ENCODE data around the gene SULT1C4.

- TF ChIP-seq, protein P1, sequence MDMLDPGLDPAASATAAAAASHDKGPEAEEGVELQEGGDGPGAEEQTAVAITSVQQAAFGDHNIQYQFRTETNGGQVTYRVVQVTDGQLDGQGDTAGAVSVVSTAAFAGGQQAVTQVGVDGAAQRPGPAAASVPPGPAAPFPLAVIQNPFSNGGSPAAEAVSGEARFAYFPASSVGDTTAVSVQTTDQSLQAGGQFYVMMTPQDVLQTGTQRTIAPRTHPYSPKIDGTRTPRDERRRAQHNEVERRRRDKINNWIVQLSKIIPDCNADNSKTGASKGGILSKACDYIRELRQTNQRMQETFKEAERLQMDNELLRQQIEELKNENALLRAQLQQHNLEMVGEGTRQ (IDR thresholded peaks at IDR 0.05; ENCODE audit: low read length): no peak
- TF ChIP-seq TAF1 (IDR thresholded peaks at IDR 0.05; ENCODE audit: low read depth, low read length) (no peak), TCF12 (IDR thresholded peaks at IDR 0.05; ENCODE audit: low read depth, low read length) (no peak), NANOG (IDR thresholded peaks at IDR 0.05; ENCODE audit: insufficient read depth, low read depth, low read length, poor library complexity, severe bottlenecking) (no peak), POU5F1 (IDR thresholded peaks at IDR 0.05; ENCODE audit: low read depth, low read length) (no peak)
- TF ChIP-seq, protein P2, sequence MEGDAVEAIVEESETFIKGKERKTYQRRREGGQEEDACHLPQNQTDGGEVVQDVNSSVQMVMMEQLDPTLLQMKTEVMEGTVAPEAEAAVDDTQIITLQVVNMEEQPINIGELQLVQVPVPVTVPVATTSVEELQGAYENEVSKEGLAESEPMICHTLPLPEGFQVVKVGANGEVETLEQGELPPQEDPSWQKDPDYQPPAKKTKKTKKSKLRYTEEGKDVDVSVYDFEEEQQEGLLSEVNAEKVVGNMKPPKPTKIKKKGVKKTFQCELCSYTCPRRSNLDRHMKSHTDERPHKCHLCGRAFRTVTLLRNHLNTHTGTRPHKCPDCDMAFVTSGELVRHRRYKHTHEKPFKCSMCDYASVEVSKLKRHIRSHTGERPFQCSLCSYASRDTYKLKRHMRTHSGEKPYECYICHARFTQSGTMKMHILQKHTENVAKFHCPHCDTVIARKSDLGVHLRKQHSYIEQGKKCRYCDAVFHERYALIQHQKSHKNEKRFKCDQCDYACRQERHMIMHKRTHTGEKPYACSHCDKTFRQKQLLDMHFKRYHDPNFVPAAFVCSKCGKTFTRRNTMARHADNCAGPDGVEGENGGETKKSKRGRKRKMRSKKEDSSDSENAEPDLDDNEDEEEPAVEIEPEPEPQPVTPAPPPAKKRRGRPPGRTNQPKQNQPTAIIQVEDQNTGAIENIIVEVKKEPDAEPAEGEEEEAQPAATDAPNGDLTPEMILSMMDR (IDR thresholded peaks at IDR 0.05; ENCODE audit: control extremely low read depth in 1 of 3, insufficient read depth in 1 of 3, low read depth in 1 of 3, low read length in 3 of 3): no peak
These were observed 13.9 kb upstream of the SULT1C4 start for GRCh38 chr2:108363908-108364225.

Measured in H1 (cell line).